GM12878 (cell line): ENCODE data around the gene IRX5. TPM values are rescaled to one million over a fixed set of nuclear protein-coding genes. Genes with fewer than 3 reads are reported as not detected.

Source experiments
- ATAC-seq: fragments of 200-7000 bp; cut with Tn5 transposase; 3 replicates; pipeline ENCODE4 v1.9.1; 2020; ENCODE audit warnings: mild to moderate bottlenecking, moderate library complexity
- BruUV-seq: library from RNA; stranded (reverse); fragments of 400-500 nt; replicated peaks from 2 replicates; lab custom pipeline; 2021; lab: Mats Ljungman, UMichigan
- CTCF ChIA-PET: fragments of 300-600 bp; sonication (Branson Sonifier 250); formaldehyde crosslinking; extraction: SDS; loops from one replicate; lab custom pipeline; 2021; ENCODE audit warnings: inconsistent platforms; lab: Yijun Ruan, JAX
- POLR2A ChIA-PET: fragments of 350-600 bp; formaldehyde crosslinking; extraction: SDS; loops from one replicate; lab custom pipeline; 2021; ENCODE audit warnings: inconsistent platforms; lab: Charles Lee
- RAD21 ChIA-PET: fragments of 300-600 bp; sonication (Branson Sonifier 250); formaldehyde crosslinking; loops from one replicate; lab custom pipeline; 2023; ENCODE audit warnings: antibody characterized with exemption; ENCODE audit not compliant: unreplicated experiment; lab: Charles Lee
- SMC1A ChIA-PET: fragments of 300-600 bp; sonication (Branson Sonifier 250); formaldehyde crosslinking; loops from one replicate; lab custom pipeline; 2023; ENCODE audit not compliant: unreplicated experiment, uncharacterized antibody; lab: Charles Lee
- DNase-seq: peaks from one replicate; pipeline ENCODE4 v3.0.0-alpha.2; 2011; ENCODE audit warnings: low read depth, low spot score
- FAIRE-seq: peaks from 3 replicates; lab custom pipeline; 2011; peaks lifted over from hg19 to GRCh38; lab: Jason Lieb, UNC
- H2AFZ ChIP-seq: 2 replicates; pipeline ENCODE4 v1.6.0; 2011; ENCODE audit warnings: low read depth, low read length, control low read depth; ENCODE audit not compliant: control insufficient read depth
- H3K27ac ChIP-seq: 2 replicates; pipeline ENCODE4 v1.5.1; 2011; ENCODE audit warnings: control low read depth; ENCODE audit not compliant: control insufficient read depth, insufficient read depth
- H3K27me3 ChIP-seq, 2 experiments: replicated peaks in 1 of 2; 2 replicates each; pipeline versions ENCODE4 v1.6.0 to v1.6.1; 2011; ENCODE audit warnings: low read length in 1 of 2; ENCODE audit not compliant: control insufficient read depth in 2 of 2, insufficient read depth in 2 of 2
- H3K36me3 ChIP-seq, 2 experiments: 2 replicates each; pipeline ENCODE4 v1.5.1; 2011; ENCODE audit warnings: low read length in 1 of 2; ENCODE audit not compliant: control insufficient read depth in 2 of 2, insufficient read depth in 2 of 2
- H3K4me1 ChIP-seq: 2 replicates; pipeline ENCODE4 v1.6.1; 2011; ENCODE audit warnings: mild to moderate bottlenecking, low read length, moderate library complexity, mixed read lengths; ENCODE audit not compliant: control insufficient read depth, insufficient read depth
- H3K4me2 ChIP-seq: 2 replicates; pipeline ENCODE4 v1.6.0; 2011; ENCODE audit warnings: control low read depth; ENCODE audit not compliant: control insufficient read depth, insufficient read depth
- H3K4me3 ChIP-seq: fragments of 200-600 bp; sonication (generic); 2 replicates; pipeline ENCODE4 v1.5.1; 2016
- H3K79me2 ChIP-seq: 2 replicates; pipeline ENCODE4 v1.6.0; 2011; ENCODE audit warnings: low read length; ENCODE audit not compliant: control insufficient read depth, insufficient read depth
- H3K9ac ChIP-seq: 2 replicates; pipeline ENCODE4 v1.8.0; 2011; ENCODE audit warnings: low read length, control low read depth, mixed read lengths; ENCODE audit not compliant: control insufficient read depth, insufficient read depth
- H3K9me3 ChIP-seq: replicated peaks from 3 replicates; pipeline ENCODE4 v1.5.1; 2011; ENCODE audit warnings: mild to moderate bottlenecking, low read length; ENCODE audit not compliant: control insufficient read depth, insufficient read depth
- H4K20me1 ChIP-seq: 2 replicates; pipeline ENCODE4 v1.6.0; 2011; ENCODE audit not compliant: control insufficient read depth, insufficient read depth
- BCLAF1 ChIP-seq: fragments of 450-650 bp; IDR thresholded peaks from 2 replicates; pipeline ENCODE4 v1.6.1; 2017; ENCODE audit warnings: antibody characterized with exemption, mild to moderate bottlenecking, moderate library complexity
- IRF4 ChIP-seq: IDR thresholded peaks from 2 replicates; pipeline ENCODE4 v1.6.1; 2011; ENCODE audit warnings: low read depth, low read length
- RAD21 ChIP-seq: IDR thresholded peaks from 2 replicates; pipeline ENCODE4 v1.6.1; 2011; ENCODE audit warnings: mild to moderate bottlenecking, low read depth, low read length, moderate library complexity; ENCODE audit not compliant: insufficient read depth
- RCOR1 ChIP-seq: conservative IDR thresholded peaks from 2 replicates; pipeline ENCODE4 v1.6.1; 2012; ENCODE audit warnings: low read depth, low read length, improper control_type of control experiment
- RUNX3 ChIP-seq: IDR thresholded peaks from 2 replicates; pipeline ENCODE4 v1.6.1; 2012; ENCODE audit warnings: low read length, inconsistent platforms
- STAT1 ChIP-seq: fragments of 450-650 bp; conservative IDR thresholded peaks from 2 replicates; pipeline ENCODE4 v1.6.1; 2014; ENCODE audit warnings: antibody characterized with exemption, mild to moderate bottlenecking
- WRNIP1 ChIP-seq: IDR thresholded peaks from 2 replicates; pipeline ENCODE4 v1.6.1; 2011; ENCODE audit warnings: low read depth, low read length, improper control_type of control experiment, borderline replicate concordance
- ZSCAN29 ChIP-seq: fragments of 450-650 bp; IDR thresholded peaks from 2 replicates; pipeline ENCODE4 v1.6.1; 2017; ENCODE audit warnings: mild to moderate bottlenecking, moderate library complexity
- WGBS: methylation state at CpG from one replicate; pipeline ENCODE4 v1.1.6; 2016; ENCODE audit warnings: low lambda C conversion rate; ENCODE audit not compliant: insufficient replicate concordance, insufficient coverage; ENCODE audit errors: missing lambda C conversion rate; 5-methylcytosine and 5-hydroxymethylcytosine counted together
- in situ Hi-C: fragments of 300-500 bp; cut with MboI; formaldehyde crosslinking; loops from 9 replicates; pipeline ENCODE4 v1.14.3; 2018; ENCODE audit warnings: mixed read lengths
- intact Hi-C: fragments of 100-400 bp; cut with micrococcal nuclease; formaldehyde crosslinking; loops from one replicate; pipeline ENCODE4 v1.14.2; 2022; ENCODE audit not compliant: unreplicated experiment
- polyA plus RNA-seq, 11 experiments: library from polyadenylated mRNA; depleted of rRNA in 4 of 11; unstranded in 6 of 11; stranded (reverse) in 5 of 11; fragments of >200 nt; fragmentation: Nextera tagmentation in 4 of 11; fragmentation: Illumina TruSeq in 1 of 11; extraction: Ambion mirVana in 4 of 11; extraction: Trizol in 1 of 11; gene quantifications; 1 replicate in 1 of 11; 2 replicates in 10 of 11; pipeline versions ENCODE4 v1.2.1 to v1.2.3, GENCODE V29; 2011 to 2016; ENCODE audit warnings: inconsistent platforms in 2 of 11, missing spikeins in 2 of 11, low read depth in 1 of 11
- total RNA-seq, 4 experiments: library from RNA; depleted of rRNA in 3 of 4; stranded (reverse); fragments of >200 nt in 3 of 4; fragmentation: Illumina TruSeq in 1 of 4; extraction: Trizol in 1 of 4; gene quantifications; 2 replicates each; pipeline versions ENCODE4 v1.2.1 to v1.2.3, GENCODE V29; 2013 to 2021

IRX5 gene
- total and polyA plus RNA-seq, 10 of the 15 experiments (the other 5 are each of a cell fraction or from before 2014, with no cell fraction given) = 0.08 TPM; not detected in 9

GRCh38 chr16:54901606-54902005 is 29.1 kb upstream of the IRX5 start:
- Histone ChIP-seq H3K4me2 (no peak overlapping the region), H4K20me1 (no peaks in the 10 kb centered on the region), H3K27ac (no peak overlapping the region), H3K4me1 (no peaks in the 10 kb centered on the region), H3K36me3 (no peaks in the 10 kb centered on the region), H3K9me3 (no peaks in the 10 kb centered on the region), H2AFZ (no peak overlapping the region), H3K9ac (no peak overlapping the region), H3K4me3 (no peak overlapping the region), H3K79me2 (no peaks in the 10 kb centered on the region), H3K27me3 (no peaks in the 10 kb centered on the region)
- 60% methylated on average over 7 of the region's 7 CpGs for WGBS
- TF ChIP-seq WRNIP1 (no peak), RAD21 (no peak), STAT1 (no peak), IRF4 (no peak), BCLAF1 (no peak), ZSCAN29 (no peak), RCOR1 (no peak), RUNX3 (no peak)
- ATAC-seq (no peak), DNase-seq (no peak), FAIRE-seq (no peak)
- intact Hi-C loops (no loop called here), in situ Hi-C loops (no loop called here)
- ChIA-PET POLR2A (no interaction called here), RAD21 (no interaction called here), SMC1A (interaction anchor here (0.6 kb wide), 1 partner anchor 16 kb away, joined by 3 read pairs; no protein-coding TSS in a partner anchor), CTCF (interaction anchor here (0.6 kb wide), 1 partner anchor 29 kb away, joined by 3 read pairs; no protein-coding TSS in a partner anchor)
- BruUV-seq = no TSS peak
